Sigmoid colon (tissue), 7 donors: Measurements from ENCODE around the gene TSPYL6. TPM values are rescaled to one million over a fixed set of nuclear protein-coding genes. Genes with fewer than 3 reads are reported as not detected.

Experiments
- DNase-seq: peaks from one replicate; pipeline ENCODE4 v3.0.0-alpha.2; 2019
- H3K27ac ChIP-seq, 4 donors: fragments of 200-600 bp; sonication (generic); one replicate each; pipeline ENCODE4 v1.5.1; 2016 to 2019; ENCODE audit warnings: mild to moderate bottlenecking in 1 of 4
- H3K27me3 ChIP-seq, 3 donors: fragments of 200-600 bp; sonication (generic); one replicate each; pipeline ENCODE4 v1.5.1; 2019; ENCODE audit warnings: mild to moderate bottlenecking in 1 of 3
- H3K36me3 ChIP-seq, 4 donors: fragments of 200-600 bp; sonication (generic); one replicate each; pipeline ENCODE4 v1.5.1; 2016 to 2019
- H3K4me1 ChIP-seq, 4 donors: fragments of 200-600 bp; sonication (generic); one replicate each; pipeline ENCODE4 v1.5.1; 2017 to 2019
- H3K4me3 ChIP-seq, 4 donors: fragments of 200-600 bp; sonication (generic); one replicate each; pipeline ENCODE4 v1.5.1; 2017 to 2019; ENCODE audit warnings: mild to moderate bottlenecking in 2 of 4, moderate library complexity in 1 of 4
- H3K9me3 ChIP-seq, 4 donors: fragments of 200-600 bp in 3 of 4; sonication (generic) in 3 of 4; one replicate each; pipeline versions ENCODE4 v1.5.1 to v1.6.1; 2013 to 2019
- EP300 ChIP-seq, 4 donors: sonication (generic); formaldehyde crosslinking; IDR thresholded peaks; one replicate each; pipeline ENCODE4 v1.6.1; 2017; ENCODE audit warnings: antibody characterized with exemption in 4 of 4
- POLR2A ChIP-seq, 2 donors: fragments of 450-650 bp; IDR thresholded peaks; one replicate each; pipeline ENCODE4 v1.6.1; 2016; ENCODE audit warnings: antibody characterized with exemption in 2 of 2, mild to moderate bottlenecking in 2 of 2, moderate library complexity in 2 of 2
- POLR2AphosphoS5 ChIP-seq, 4 donors: sonication (generic); formaldehyde crosslinking; IDR thresholded peaks; one replicate each; pipeline ENCODE4 v1.6.1; 2017; ENCODE audit warnings: antibody characterized with exemption in 4 of 4
- WGBS, 2 donors: extraction: QIAGEN DNeasy Blood & Tissue Kit; methylation state at CpG; one replicate each; pipeline ENCODE4 v1.1.7; 2013; 5-methylcytosine and 5-hydroxymethylcytosine counted together
- intact Hi-C: fragments of 100-400 bp; cut with DNase I; formaldehyde crosslinking; loops from one replicate; pipeline ENCODE4 v1.15.1; 2023
- polyA plus RNA-seq, 3 donors: library from polyadenylated mRNA; stranded (reverse); fragments of 200-250 nt; gene quantifications; one replicate each; pipeline ENCODE4 v1.2.3, GENCODE V29; 2013
- total RNA-seq, 4 donors: library from RNA; depleted of rRNA; stranded (reverse); fragments of >200 nt; gene quantifications; one replicate each; pipeline ENCODE4 v1.1.0, GENCODE V29; 2016
- TF ChIP-seq, protein P1 (sequence below), 4 experiments: fragments of 450-650 bp in 3 of 4; fragments of 200-600 bp in 1 of 4; IDR thresholded peaks; one replicate each; pipeline ENCODE4 v1.5.1; 2016 to 2019; ENCODE audit warnings: antibody characterized with exemption in 4 of 4, mild to moderate bottlenecking in 3 of 4, moderate library complexity in 2 of 4
- donor health status: healthy with polysubstance abuse.
- donor health status: Bipolar disorder and iron deficiency.
- donor health status: healthy.

Gene TSPYL6
- total and polyA plus RNA-seq, 7 donors: 0.16 TPM; not detected in 6

- no peak overlapping the region for H3K4me3 ChIP-seq
- H3K27ac ChIP-seq: no peak overlapping the region
- no peaks in the 10 kb centered on the region for H3K9me3 ChIP-seq
- H3K27me3 ChIP-seq: no peaks in the 10 kb centered on the region
- H3K36me3 ChIP-seq: no peaks in the 10 kb centered on the region
- intact Hi-C loops: no loop called here
- no peak for DNase-seq
- TF ChIP-seq POLR2AphosphoS5 (IDR thresholded peaks at IDR 0.05): no peak
- TF ChIP-seq EP300 (IDR thresholded peaks at IDR 0.05): no peak
- no peak for TF ChIP-seq POLR2A (IDR thresholded peaks at IDR 0.05)
- H3K4me1 ChIP-seq: peaks cover 0 to 6% (median 0%) of the 10 kb centered on the region in 4 donors
Measured at GRCh38 chr2:54249629-54250028, 6.4 kb downstream of the TSPYL6 start.

DNA sequence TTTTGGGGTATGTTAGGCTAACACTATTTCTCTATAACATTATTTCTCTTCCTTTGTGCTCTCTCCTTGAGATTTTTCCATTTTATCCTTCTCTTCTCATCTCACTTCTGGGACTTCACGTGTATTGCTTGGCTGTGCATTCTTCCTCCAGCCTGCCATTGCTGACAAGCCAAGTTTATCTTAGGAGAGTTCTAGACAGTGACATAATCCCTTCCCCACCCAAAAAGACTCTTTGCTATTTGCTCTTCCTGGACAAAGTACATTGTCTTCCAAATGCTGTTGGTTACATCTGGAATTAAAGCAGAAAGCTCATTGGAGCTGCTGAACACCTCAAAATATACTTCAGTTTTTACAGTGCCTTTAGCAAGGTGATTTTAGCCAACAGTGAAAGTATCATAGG, 8.9 kb downstream of the TSPYL6 start:
- no peak for DNase-seq
- no peak overlapping the region for H3K4me3 ChIP-seq
- no peaks in the 10 kb centered on the region for H3K27me3 ChIP-seq
- H3K27ac ChIP-seq: peak overlapping the region in 1 of 4 donors; percentile 28
- H3K4me1 ChIP-seq: peaks cover 0 to 6% (median 0%) of the 10 kb centered on the region in 4 donors
- H3K36me3 ChIP-seq: no peaks in the 10 kb centered on the region
- H3K9me3 ChIP-seq: no peaks in the 10 kb centered on the region
- intact Hi-C loops: no loop called here
- TF ChIP-seq EP300 (IDR thresholded peaks at IDR 0.05): no peak
- TF ChIP-seq, protein P1, sequence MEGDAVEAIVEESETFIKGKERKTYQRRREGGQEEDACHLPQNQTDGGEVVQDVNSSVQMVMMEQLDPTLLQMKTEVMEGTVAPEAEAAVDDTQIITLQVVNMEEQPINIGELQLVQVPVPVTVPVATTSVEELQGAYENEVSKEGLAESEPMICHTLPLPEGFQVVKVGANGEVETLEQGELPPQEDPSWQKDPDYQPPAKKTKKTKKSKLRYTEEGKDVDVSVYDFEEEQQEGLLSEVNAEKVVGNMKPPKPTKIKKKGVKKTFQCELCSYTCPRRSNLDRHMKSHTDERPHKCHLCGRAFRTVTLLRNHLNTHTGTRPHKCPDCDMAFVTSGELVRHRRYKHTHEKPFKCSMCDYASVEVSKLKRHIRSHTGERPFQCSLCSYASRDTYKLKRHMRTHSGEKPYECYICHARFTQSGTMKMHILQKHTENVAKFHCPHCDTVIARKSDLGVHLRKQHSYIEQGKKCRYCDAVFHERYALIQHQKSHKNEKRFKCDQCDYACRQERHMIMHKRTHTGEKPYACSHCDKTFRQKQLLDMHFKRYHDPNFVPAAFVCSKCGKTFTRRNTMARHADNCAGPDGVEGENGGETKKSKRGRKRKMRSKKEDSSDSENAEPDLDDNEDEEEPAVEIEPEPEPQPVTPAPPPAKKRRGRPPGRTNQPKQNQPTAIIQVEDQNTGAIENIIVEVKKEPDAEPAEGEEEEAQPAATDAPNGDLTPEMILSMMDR (IDR thresholded peaks at IDR 0.05): no peak
- no peak for TF ChIP-seq POLR2AphosphoS5 (IDR thresholded peaks at IDR 0.05)
- TF ChIP-seq POLR2A (IDR thresholded peaks at IDR 0.05): no peak
- WGBS, 2 donors: 68 to 70% methylated on average over 1 of the region's 1 CpG

DNA sequence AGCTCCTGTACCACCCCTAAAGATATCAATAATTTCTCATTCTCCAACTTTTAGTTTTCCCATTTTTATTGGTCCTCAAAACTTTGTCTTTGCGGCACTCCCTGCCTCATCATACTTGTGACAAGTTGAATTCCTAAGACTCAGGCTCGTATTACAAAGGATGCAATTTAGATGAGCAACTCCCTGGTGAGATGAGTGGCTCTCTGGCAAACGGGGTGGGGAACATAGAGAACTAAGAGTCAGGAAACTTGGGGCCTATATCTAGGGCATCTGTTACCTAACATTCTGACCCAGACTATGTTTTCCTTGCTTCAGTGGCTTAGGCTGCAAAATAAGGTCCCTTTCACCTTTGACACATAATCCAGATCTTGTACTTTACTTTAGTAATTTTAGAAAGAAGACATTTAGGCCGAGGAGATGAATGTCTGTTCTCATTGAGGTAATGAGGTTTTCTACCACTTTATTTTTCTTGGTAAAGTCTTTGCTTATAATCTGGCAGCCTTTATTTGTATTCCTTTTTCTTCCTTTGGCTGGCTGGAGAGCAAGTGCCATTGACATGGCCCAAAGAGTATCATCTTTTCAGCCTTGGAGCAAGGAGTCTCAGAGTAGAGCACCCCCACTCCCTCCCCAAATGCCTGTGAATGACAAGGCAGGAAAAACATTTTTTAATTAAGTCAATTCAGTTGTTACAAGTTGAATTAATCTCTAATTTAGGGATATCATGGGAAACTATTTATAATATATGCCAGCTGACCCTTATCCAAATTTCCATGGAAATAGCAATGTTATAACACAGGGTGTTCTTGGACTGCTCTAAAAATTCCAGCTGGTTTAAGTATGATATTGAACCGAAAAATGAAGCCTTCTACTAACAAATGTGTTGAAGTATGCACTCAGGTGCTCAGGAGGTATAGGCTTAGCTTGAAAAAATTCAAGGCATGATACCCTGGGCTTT, 15.2 kb downstream of the TSPYL6 start:
- Histone ChIP-seq H3K27me3 (no peaks in the 10 kb centered on the region), H3K4me1 (peaks cover 0 to 12% (median 0%) of the 10 kb centered on the region in 4 donors), H3K9me3 (no peaks in the 10 kb centered on the region), H3K36me3 (no peaks in the 10 kb centered on the region), H3K27ac (peak overlapping the region; percentile 14 to 77 (median 56)), H3K4me3 (no peak overlapping the region)
- intact Hi-C loops: no loop called here
- TF ChIP-seq POLR2AphosphoS5 (IDR thresholded peaks at IDR 0.05) (no peak), POLR2A (IDR thresholded peaks at IDR 0.05) (no peak), EP300 (IDR thresholded peaks at IDR 0.05) (no peak)
- TF ChIP-seq, protein P1 (IDR thresholded peaks at IDR 0.05): no peak
- WGBS, 2 donors: 75 to 78% methylated on average over 5 of the region's 5 CpGs
- DNase-seq: peak; percentile 85

DNA sequence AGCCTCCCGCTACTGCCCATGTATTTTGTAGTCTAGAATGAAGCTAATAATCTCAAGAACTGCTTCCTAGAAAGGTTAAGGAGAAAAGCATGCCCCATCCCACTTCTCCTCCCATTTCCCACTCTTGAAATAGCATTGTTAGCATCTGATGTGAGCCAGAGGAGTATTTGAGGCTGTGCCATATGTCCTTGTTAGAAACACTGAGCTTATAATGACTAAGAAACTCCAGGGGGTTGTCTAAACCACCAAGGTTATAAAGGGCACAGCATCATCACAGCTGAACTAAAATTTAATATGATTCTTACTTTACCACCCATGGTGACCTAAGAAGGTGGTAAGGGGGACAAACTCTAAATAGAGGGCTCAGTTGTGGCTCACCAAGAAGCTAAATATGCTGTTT, 16.6 kb downstream of the TSPYL6 start:
- no peaks in the 10 kb centered on the region for H3K27me3 ChIP-seq
- H3K36me3 ChIP-seq: no peaks in the 10 kb centered on the region
- no peaks in the 10 kb centered on the region for H3K9me3 ChIP-seq
- TF ChIP-seq, protein P1 (IDR thresholded peaks at IDR 0.05): no peak
- TF ChIP-seq EP300 (IDR thresholded peaks at IDR 0.05) (no peak), POLR2AphosphoS5 (IDR thresholded peaks at IDR 0.05) (no peak), POLR2A (IDR thresholded peaks at IDR 0.05) (no peak)
- no peak for DNase-seq
- peaks cover 0 to 12% (median 0%) of the 10 kb centered on the region in 4 donors for H3K4me1 ChIP-seq
- WGBS, 2 donors: 90 to 95% methylated on average over 1 of the region's 1 CpG
- H3K4me3 ChIP-seq: no peak overlapping the region
- intact Hi-C loops: no loop called here
- H3K27ac ChIP-seq: peak overlapping the region in 1 of 4 donors; percentile 77

DNA sequence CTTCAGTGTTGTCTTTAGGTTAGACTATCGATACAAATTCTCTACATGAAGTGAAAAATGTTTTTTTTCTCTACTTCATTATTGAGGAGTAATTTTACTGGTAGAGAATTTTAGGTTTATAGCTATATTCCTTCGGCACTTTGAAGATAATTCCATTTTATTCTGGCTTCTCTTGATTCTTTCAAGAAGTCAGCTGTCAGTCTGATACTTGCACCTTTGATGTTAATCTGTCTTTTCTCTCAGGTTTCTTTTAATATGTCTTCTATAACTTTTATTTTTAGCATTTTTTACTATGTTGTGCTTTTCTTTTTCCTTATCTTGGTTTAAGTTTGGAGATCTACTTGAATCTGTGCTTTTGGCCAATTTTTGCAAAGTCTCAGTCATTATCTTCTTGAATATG, 18.6 kb downstream of the TSPYL6 start:
- intact Hi-C loops: no loop called here
- no peak for DNase-seq
- H3K27ac ChIP-seq: no peak overlapping the region
- TF ChIP-seq, protein P1 (IDR thresholded peaks at IDR 0.05): no peak
- no peak for TF ChIP-seq EP300 (IDR thresholded peaks at IDR 0.05)
- no peak for TF ChIP-seq POLR2AphosphoS5 (IDR thresholded peaks at IDR 0.05)
- TF ChIP-seq POLR2A (IDR thresholded peaks at IDR 0.05): no peak
- H3K4me3 ChIP-seq: no peak overlapping the region
- no peaks in the 10 kb centered on the region for H3K27me3 ChIP-seq
- no peaks in the 10 kb centered on the region for H3K36me3 ChIP-seq
- no peaks in the 10 kb centered on the region for H3K9me3 ChIP-seq
- 94% methylated on average over 2 of the region's 2 CpGs for WGBS, 2 donors
- H3K4me1 ChIP-seq: peaks cover 0 to 12% (median 0%) of the 10 kb centered on the region in 4 donors
